DND-41 (cell line): Measurements from ENCODE around the gene TGM2.

ENCODE experiments used
- CTCF ChIP-seq: IDR thresholded peaks from 2 replicates; pipeline ENCODE4 v1.5.1; 2012; ENCODE audit warnings: borderline replicate concordance, low read length, moderate library complexity, mild to moderate bottlenecking; ENCODE audit not compliant: poor library complexity, severe bottlenecking; ENCODE audit errors: extremely low read depth
- EZH2 ChIP-seq: IDR thresholded peaks from 3 replicates; pipeline ENCODE4 v1.6.1; 2012; ENCODE audit warnings: borderline replicate concordance, low read depth, mild to moderate bottlenecking, moderate library complexity, low read length, inconsistent platforms; ENCODE audit not compliant: severe bottlenecking

DNA sequence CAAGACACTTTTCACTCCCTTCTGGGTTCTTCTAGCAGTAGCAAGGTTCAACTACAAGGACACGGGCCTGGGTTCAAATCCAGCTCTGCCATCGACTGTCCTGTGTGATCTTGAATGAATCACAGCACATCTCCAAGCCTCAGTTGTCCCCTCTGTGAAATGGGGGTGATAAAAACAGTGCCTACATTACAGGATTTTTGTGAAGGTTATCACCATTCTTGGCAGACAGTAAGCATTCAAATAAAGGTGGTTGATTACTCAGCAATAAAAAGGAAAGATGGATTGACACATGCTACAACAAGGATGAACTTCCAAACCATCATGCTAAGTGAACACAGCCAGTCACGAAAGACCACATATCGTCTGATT is 6.6 kb upstream of the TGM2 start:
- TF ChIP-seq CTCF (no peak), EZH2 (no peak)
